Activated naive CD4-positive, alpha-beta T cell treated with anti-CD3 and anti-CD28 coated beads, Interleukin-2, amount 50 U/mL, for 24 hours (primary cell): Measurements from ENCODE around the gene CASKIN2.
"Not testable (repeated sequence)": the region's sequence is repeated elsewhere in the genome, so short reads cannot be mapped to it uniquely, and the experiment has no call there.

Source experiments
- H3K27ac Mint-ChIP-seq: one replicate; pipeline ENCODE4 v1.8.0; 2021; ENCODE audit warnings: mild to moderate bottlenecking, mixed read lengths
- H3K27me3 Mint-ChIP-seq: one replicate; pipeline ENCODE4 v1.8.0; 2021; ENCODE audit warnings: mixed read lengths
- H3K36me3 Mint-ChIP-seq: one replicate; pipeline ENCODE4 v1.8.0; 2021; ENCODE audit warnings: mixed read lengths
- H3K4me1 Mint-ChIP-seq: one replicate; pipeline ENCODE4 v1.8.0; 2021; ENCODE audit warnings: mixed read lengths
- H3K4me3 Mint-ChIP-seq: one replicate; pipeline ENCODE4 v1.8.0; 2021; ENCODE audit warnings: mild to moderate bottlenecking, mixed read lengths
- H3K9me3 Mint-ChIP-seq: one replicate; pipeline ENCODE4 v1.8.0; 2021; ENCODE audit warnings: mixed read lengths

CASKIN2 gene

GRCh38 chr17:75477490-75477862, 37.9 kb downstream of the CASKIN2 start:
- H3K4me3 Mint-ChIP-seq, H3K27ac Mint-ChIP-seq, H3K27me3 Mint-ChIP-seq, H3K4me1 Mint-ChIP-seq, H3K9me3 Mint-ChIP-seq, H3K36me3 Mint-ChIP-seq: not testable (repeated sequence)

- H3K27ac Mint-ChIP-seq = no peak overlapping the region
- H3K27me3 Mint-ChIP-seq = no peaks in the 10 kb centered on the region
- no peaks in the 10 kb centered on the region for H3K9me3 Mint-ChIP-seq
- H3K36me3 Mint-ChIP-seq = peaks cover 4% of the 10 kb centered on the region
- no peaks in the 10 kb centered on the region for H3K4me1 Mint-ChIP-seq
- no peak overlapping the region for H3K4me3 Mint-ChIP-seq
Measured at GRCh38 chr17:75476752-75477489, 38.4 kb downstream of the CASKIN2 start.

- no peaks in the 10 kb centered on the region for H3K4me1 Mint-ChIP-seq
- H3K4me3 Mint-ChIP-seq = no peak overlapping the region
- no peaks in the 10 kb centered on the region for H3K9me3 Mint-ChIP-seq
- H3K27me3 Mint-ChIP-seq = no peaks in the 10 kb centered on the region
- no peak overlapping the region for H3K27ac Mint-ChIP-seq
- H3K36me3 Mint-ChIP-seq = peaks cover 4% of the 10 kb centered on the region
Measured at GRCh38 chr17:75476271-75476671, 39.1 kb downstream of the CASKIN2 start.

GRCh38 chr17:75475851-75476250, 39.5 kb downstream of the CASKIN2 start:
- H3K27ac Mint-ChIP-seq = no peak overlapping the region
- no peaks in the 10 kb centered on the region for H3K4me1 Mint-ChIP-seq
- no peaks in the 10 kb centered on the region for H3K27me3 Mint-ChIP-seq
- H3K36me3 Mint-ChIP-seq = peaks cover 4% of the 10 kb centered on the region
- no peak overlapping the region for H3K4me3 Mint-ChIP-seq
- no peaks in the 10 kb centered on the region for H3K9me3 Mint-ChIP-seq

GRCh38 chr17:75475144-75475835, 40.0 kb downstream of the CASKIN2 start:
- Mint-ChIP-seq H3K4me1 (no peaks in the 10 kb centered on the region), H3K9me3 (no peaks in the 10 kb centered on the region), H3K4me3 (no peak overlapping the region), H3K36me3 (peaks cover 4% of the 10 kb centered on the region), H3K27ac (no peak overlapping the region), H3K27me3 (no peaks in the 10 kb centered on the region)

GRCh38 chr17:75474736-75475135, 40.6 kb downstream of the CASKIN2 start:
- Mint-ChIP-seq H3K27ac (no peak overlapping the region), H3K36me3 (peaks cover 4% of the 10 kb centered on the region), H3K27me3 (no peaks in the 10 kb centered on the region), H3K4me1 (no peaks in the 10 kb centered on the region), H3K9me3 (no peaks in the 10 kb centered on the region), H3K4me3 (no peak overlapping the region)

GRCh38 chr17:75473246-75473645, 42.1 kb downstream of the CASKIN2 start:
- Mint-ChIP-seq H3K27me3 (no peaks in the 10 kb centered on the region), H3K9me3 (no peaks in the 10 kb centered on the region), H3K4me1 (no peaks in the 10 kb centered on the region), H3K36me3 (peaks cover 3% of the 10 kb centered on the region), H3K27ac (no peak overlapping the region), H3K4me3 (no peak overlapping the region)

GRCh38 chr17:75472119-75472518, 43.2 kb downstream of the CASKIN2 start:
- no peaks in the 10 kb centered on the region for H3K9me3 Mint-ChIP-seq
- H3K27me3 Mint-ChIP-seq = no peaks in the 10 kb centered on the region
- no peak overlapping the region for H3K27ac Mint-ChIP-seq
- peaks cover 3% of the 10 kb centered on the region for H3K36me3 Mint-ChIP-seq
- no peaks in the 10 kb centered on the region for H3K4me1 Mint-ChIP-seq
- no peak overlapping the region for H3K4me3 Mint-ChIP-seq

- Mint-ChIP-seq H3K4me1 (no peaks in the 10 kb centered on the region), H3K36me3 (peaks cover 3% of the 10 kb centered on the region), H3K27ac (no peak overlapping the region), H3K9me3 (no peaks in the 10 kb centered on the region), H3K4me3 (no peak overlapping the region), H3K27me3 (no peaks in the 10 kb centered on the region)
Measured at GRCh38 chr17:75471207-75471606, 44.1 kb downstream of the CASKIN2 start.

- H3K9me3 Mint-ChIP-seq = no peaks in the 10 kb centered on the region
- H3K27me3 Mint-ChIP-seq = no peaks in the 10 kb centered on the region
- H3K4me1 Mint-ChIP-seq = peaks cover 8% of the 10 kb centered on the region
- no peak overlapping the region for H3K4me3 Mint-ChIP-seq
- no peak overlapping the region for H3K27ac Mint-ChIP-seq
- H3K36me3 Mint-ChIP-seq = peaks cover 6% of the 10 kb centered on the region
Measured at GRCh38 chr17:75468779-75469373, 46.5 kb downstream of the CASKIN2 start.

GRCh38 chr17:75468291-75468754, 47.0 kb downstream of the CASKIN2 start:
- no peaks in the 10 kb centered on the region for H3K9me3 Mint-ChIP-seq
- no peak overlapping the region for H3K4me3 Mint-ChIP-seq
- H3K4me1 Mint-ChIP-seq = peaks cover 14% of the 10 kb centered on the region
- no peak overlapping the region for H3K27ac Mint-ChIP-seq
- H3K27me3 Mint-ChIP-seq = no peaks in the 10 kb centered on the region
- H3K36me3 Mint-ChIP-seq = peaks cover 6% of the 10 kb centered on the region

- Mint-ChIP-seq H3K4me1 (peaks cover 20% of the 10 kb centered on the region), H3K4me3 (no peak overlapping the region), H3K36me3 (peaks cover 3% of the 10 kb centered on the region), H3K27me3 (no peaks in the 10 kb centered on the region), H3K27ac (no peak overlapping the region), H3K9me3 (no peaks in the 10 kb centered on the region)
Measured at GRCh38 chr17:75465039-75465438, 50.3 kb downstream of the CASKIN2 start.

- H3K27me3 Mint-ChIP-seq = no peaks in the 10 kb centered on the region
- no peak overlapping the region for H3K4me3 Mint-ChIP-seq
- H3K36me3 Mint-ChIP-seq = peaks cover 3% of the 10 kb centered on the region
- no peaks in the 10 kb centered on the region for H3K9me3 Mint-ChIP-seq
- H3K4me1 Mint-ChIP-seq = peaks cover 30% of the 10 kb centered on the region
- no peak overlapping the region for H3K27ac Mint-ChIP-seq
Measured at GRCh38 chr17:75463603-75464002, 51.7 kb downstream of the CASKIN2 start.

GRCh38 chr17:75460295-75460694, 55.0 kb downstream of the CASKIN2 start:
- Mint-ChIP-seq H3K27ac (no peak overlapping the region), H3K36me3 (peaks cover 3% of the 10 kb centered on the region), H3K27me3 (no peaks in the 10 kb centered on the region), H3K4me3 (no peak overlapping the region), H3K9me3 (no peaks in the 10 kb centered on the region), H3K4me1 (peaks cover 47% of the 10 kb centered on the region)

- Mint-ChIP-seq H3K4me1 (peaks cover 47% of the 10 kb centered on the region), H3K4me3 (no peak overlapping the region), H3K27ac (no peak overlapping the region), H3K9me3 (no peaks in the 10 kb centered on the region), H3K36me3 (no peaks in the 10 kb centered on the region), H3K27me3 (no peaks in the 10 kb centered on the region)
Measured at GRCh38 chr17:75459590-75460267, 55.6 kb downstream of the CASKIN2 start.

GRCh38 chr17:75459246-75459589, 56.1 kb downstream of the CASKIN2 start:
- Mint-ChIP-seq H3K36me3 (no peaks in the 10 kb centered on the region), H3K4me3 (no peak overlapping the region), H3K9me3 (no peaks in the 10 kb centered on the region), H3K4me1 (peaks cover 42% of the 10 kb centered on the region), H3K27ac (no peak overlapping the region), H3K27me3 (no peaks in the 10 kb centered on the region)
